Stimulated activated effector memory CD8-positive, alpha-beta T cell treated with anti-CD3 and anti-CD28 coated beads, Interleukin-12 subunit alpha, Interleukin-12 subunit beta, amount 100 ng/mL, for 72 hours (primary cell): ENCODE results near the gene CCDC146.
A peak's percentile ranks its signal among the peaks of the same experiment; 100 is the strongest.
"Not testable (repeated sequence)": the region's sequence is repeated elsewhere in the genome, so short reads cannot be mapped to it uniquely, and the experiment has no call there.

Experiments used
- ATAC-seq: fragments of 150-1000 bp; cut with Tn5 transposase; 2 replicates; pipeline ENCODE4 v1.10.0; 2021
- DNase-seq, 2 donors: peaks; one replicate each; pipeline ENCODE4 v3.0.0; 2021 to 2022; ENCODE audit warnings: low spot score in 2 of 2
- H3K27ac Mint-ChIP-seq: one replicate; pipeline ENCODE4 v1.8.0; 2022; ENCODE audit warnings: mild to moderate bottlenecking, mixed read lengths
- H3K36me3 Mint-ChIP-seq: one replicate; pipeline ENCODE4 v1.8.0; 2022; ENCODE audit warnings: mild to moderate bottlenecking, mixed read lengths
- H3K4me1 Mint-ChIP-seq: one replicate; pipeline ENCODE4 v1.8.0; 2022; ENCODE audit warnings: mixed read lengths
- H3K4me3 Mint-ChIP-seq: one replicate; pipeline ENCODE4 v1.8.0; 2022; ENCODE audit warnings: mild to moderate bottlenecking, mixed read lengths
- H3K9me3 Mint-ChIP-seq: one replicate; pipeline ENCODE4 v1.8.0; 2022; ENCODE audit warnings: mixed read lengths

Gene CCDC146

GRCh38 chr7:77330169-77330882 is 207.9 kb downstream of the CCDC146 start:
- H3K4me3 Mint-ChIP-seq = peak overlapping the region; percentile 29
- no peaks in the 10 kb centered on the region for H3K9me3 Mint-ChIP-seq
- H3K36me3 Mint-ChIP-seq = peaks cover 8% of the 10 kb centered on the region
- DNase-seq (peak in 1 of 2 donors; percentile 61), ATAC-seq (peak; percentile 69)
- peak overlapping the region; percentile 23 for H3K27ac Mint-ChIP-seq
- peaks cover 63% of the 10 kb centered on the region for H3K4me1 Mint-ChIP-seq

DNA sequence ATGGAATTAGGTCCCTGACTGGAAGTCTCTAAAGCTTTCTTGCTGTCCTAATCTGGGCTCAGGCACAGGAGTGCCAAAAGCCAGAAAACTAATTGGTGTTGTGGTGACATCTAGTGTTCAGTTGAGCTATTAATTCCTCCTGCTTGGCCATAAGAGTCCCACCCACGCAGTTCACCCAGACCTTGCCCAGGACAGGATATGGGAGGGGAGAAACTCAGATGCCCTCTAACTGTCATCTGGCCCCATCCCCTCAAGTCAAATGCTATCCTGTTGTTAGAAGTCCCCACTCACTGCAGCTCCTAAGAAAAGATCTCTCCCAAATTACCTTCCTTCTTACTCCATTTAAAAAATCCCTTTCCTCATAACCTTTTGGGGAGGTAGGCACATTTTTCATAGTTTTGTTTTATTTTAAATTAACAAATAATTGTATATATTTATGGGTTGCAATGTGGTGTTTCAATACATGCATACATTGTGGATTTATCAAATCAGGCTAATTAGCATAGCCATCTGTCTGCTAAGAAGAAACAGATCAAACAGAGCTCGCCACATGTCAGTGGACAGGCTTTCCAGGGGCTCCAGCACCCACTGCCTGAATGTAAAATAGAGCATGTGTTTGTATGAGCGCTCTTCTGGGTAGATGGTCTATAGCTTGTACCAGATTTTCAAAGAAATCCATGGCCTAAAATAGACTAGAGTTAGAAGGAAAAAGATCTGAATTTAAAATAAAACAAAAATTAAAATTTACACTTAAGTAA is 209.7 kb downstream of the CCDC146 start:
- Mint-ChIP-seq H3K27ac (no peak overlapping the region), H3K36me3 (peaks cover 8% of the 10 kb centered on the region), H3K4me3 (no peak overlapping the region), H3K4me1 (peaks cover 55% of the 10 kb centered on the region), H3K9me3 (no peaks in the 10 kb centered on the region)
- ATAC-seq (peak; percentile 74), DNase-seq (peak; percentile 25 to 67)

DNA sequence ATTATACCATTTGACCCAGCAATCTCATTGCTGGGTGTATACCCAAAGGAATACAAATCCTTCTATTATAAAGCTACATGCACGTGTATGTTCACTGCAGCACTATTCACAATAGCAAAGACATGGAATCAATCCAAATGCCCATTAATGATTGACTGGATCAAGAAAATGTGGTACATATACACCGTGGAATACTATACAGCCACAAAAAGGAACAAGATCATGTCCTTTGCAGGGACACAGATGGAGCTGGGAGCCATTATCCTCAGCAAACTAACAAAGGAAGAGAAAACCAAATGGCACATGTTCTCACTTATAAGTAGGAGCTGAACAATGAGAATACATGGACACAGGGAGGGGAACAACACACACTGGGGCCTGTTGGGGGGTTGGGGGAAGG is 211.6 kb downstream of the CCDC146 start:
- not testable (repeated sequence) for ATAC-seq, DNase-seq, H3K4me3 Mint-ChIP-seq, H3K27ac Mint-ChIP-seq, H3K9me3 Mint-ChIP-seq, H3K36me3 Mint-ChIP-seq
- H3K4me1 Mint-ChIP-seq = peaks cover 51% of the 10 kb centered on the region

GRCh38 chr7:77335581-77335980 is 213.2 kb downstream of the CCDC146 start:
- Mint-ChIP-seq H3K27ac (peak overlapping the region; percentile 55), H3K9me3 (no peaks in the 10 kb centered on the region), H3K36me3 (peaks cover 2% of the 10 kb centered on the region), H3K4me1 (peaks cover 41% of the 10 kb centered on the region), H3K4me3 (no peak overlapping the region)
- ATAC-seq (no peak), DNase-seq (no peak)

DNA sequence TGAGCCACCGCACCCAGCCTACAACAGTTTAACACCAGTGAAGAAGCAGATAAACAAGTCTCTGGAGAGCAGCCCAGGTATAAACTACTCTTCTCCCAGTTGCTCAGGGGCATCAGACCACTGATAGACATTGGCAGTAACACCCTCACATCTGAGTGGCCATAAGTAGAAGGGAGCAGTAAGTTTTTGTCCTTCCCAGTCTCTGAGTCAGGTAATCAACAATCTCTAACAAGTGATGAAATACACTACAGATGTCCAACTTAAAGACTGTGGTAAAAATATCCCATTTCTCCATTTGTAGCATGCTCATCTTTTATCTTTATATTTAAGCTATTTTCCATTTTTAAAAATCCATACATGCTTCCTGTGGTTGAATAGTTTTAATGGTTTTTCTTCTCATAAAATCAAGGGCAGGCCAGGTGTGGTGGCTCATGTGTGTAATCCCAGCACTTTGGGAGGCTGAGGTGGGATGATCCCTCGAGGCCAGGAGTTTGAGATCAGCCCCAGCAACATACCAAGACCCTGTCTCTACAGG is 215.1 kb downstream of the CCDC146 start:
- H3K4me3 Mint-ChIP-seq = no peak overlapping the region
- no peak for ATAC-seq
- no peak overlapping the region for H3K27ac Mint-ChIP-seq

DNA sequence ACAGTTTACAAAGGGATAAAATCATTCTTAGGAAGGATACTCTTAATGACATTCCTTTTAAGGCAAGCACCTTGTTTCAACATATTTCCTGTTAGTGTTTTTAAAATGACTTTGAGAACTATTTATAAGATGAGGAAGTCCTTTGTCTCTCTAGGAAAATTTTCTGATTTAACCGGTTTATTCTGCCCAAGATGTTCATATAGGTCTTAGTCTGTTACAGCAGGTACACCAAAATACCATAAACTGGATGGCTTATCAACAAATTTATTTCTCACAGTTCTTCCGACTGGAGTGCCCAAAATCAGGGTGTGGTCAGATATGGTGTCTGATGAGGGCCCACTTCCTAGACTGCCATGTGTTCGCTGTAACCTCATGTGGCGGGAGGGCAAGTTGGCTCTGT is 215.8 kb downstream of the CCDC146 start:
- Mint-ChIP-seq H3K36me3 (no peaks in the 10 kb centered on the region), H3K9me3 (no peaks in the 10 kb centered on the region), H3K27ac (peak overlapping the region; percentile 52), H3K4me3 (no peak overlapping the region), H3K4me1 (peaks cover 28% of the 10 kb centered on the region)
- DNase-seq (no peak), ATAC-seq (no peak)

More for the DNA sequence above, 215.1 kb downstream of the CCDC146 start:
- DNase-seq = no peak
- Mint-ChIP-seq H3K36me3 (no peaks in the 10 kb centered on the region), H3K9me3 (no peaks in the 10 kb centered on the region), H3K4me1 (peaks cover 28% of the 10 kb centered on the region)

GRCh38 chr7:77338883-77339629 is 216.6 kb downstream of the CCDC146 start:
- ATAC-seq = no peak
- Mint-ChIP-seq H3K9me3 (no peaks in the 10 kb centered on the region), H3K4me3 (no peak overlapping the region), H3K36me3 (no peaks in the 10 kb centered on the region), H3K4me1 (peaks cover 28% of the 10 kb centered on the region), H3K27ac (peak overlapping the region; percentile 52)
- DNase-seq = no peak

GRCh38 chr7:77339726-77340125 is 217.3 kb downstream of the CCDC146 start:
- Mint-ChIP-seq H3K27ac (no peak overlapping the region), H3K4me3 (no peak overlapping the region), H3K36me3 (no peaks in the 10 kb centered on the region), H3K4me1 (peaks cover 28% of the 10 kb centered on the region), H3K9me3 (no peaks in the 10 kb centered on the region)
- ATAC-seq (no peak), DNase-seq (no peak)
